Panc1 (cell line): Measurements from ENCODE around the gene TAL1. TPM values are rescaled to one million over a fixed set of nuclear protein-coding genes. Genes with fewer than 3 reads are reported as not detected.

Source experiments
- ATAC-seq: fragments of 200-7000 bp; cut with Tn5 transposase; 2 replicates; pipeline ENCODE4 v1.9.1; 2020; ENCODE audit warnings: mild to moderate bottlenecking, moderate library complexity
- Bru-seq: library from RNA; stranded (reverse); fragments of 400-500 nt; gene quantifications from one replicate; lab custom pipeline; 2021; lab: Mats Ljungman, UMichigan
- BruChase-seq, 2 experiments: library from RNA; stranded (reverse); fragments of 400-500 nt; gene quantifications; one replicate each; lab custom pipeline; 2021; lab: Mats Ljungman, UMichigan
- BruUV-seq: library from RNA; stranded (reverse); fragments of 400-500 nt; replicated peaks from 2 replicates; lab custom pipeline; 2021; lab: Mats Ljungman, UMichigan
- CTCF ChIA-PET: fragments of 300-600 bp; sonication (Branson Sonifier 250); formaldehyde crosslinking; loops from one replicate; lab custom pipeline; 2022; ENCODE audit warnings: antibody characterized with exemption; lab: Charles Lee
- POLR2A ChIA-PET: fragments of 300-600 bp; sonication (Branson Sonifier 250); formaldehyde crosslinking; loops from one replicate; lab custom pipeline; 2022; ENCODE audit warnings: antibody characterized with exemption; lab: Charles Lee
- DNase-seq: peaks from one replicate; pipeline ENCODE4 v3.0.0-alpha.2; 2010; ENCODE audit warnings: low read depth, low spot score
- H3K27ac ChIP-seq: 2 replicates; pipeline ENCODE4 v1.5.1; 2011; ENCODE audit warnings: mild to moderate bottlenecking, low read length, inconsistent platforms
- H3K27me3 ChIP-seq: fragments of 200-500 bp; sonication (Bioruptor generic); 2 replicates; pipeline ENCODE4 v1.6.0; 2014; ENCODE audit warnings: low read length, inconsistent platforms; ENCODE audit not compliant: control insufficient read depth, insufficient read depth
- H3K36me3 ChIP-seq: fragments of 200-500 bp; sonication (Bioruptor generic); 2 replicates; pipeline ENCODE4 v1.5.1; 2014; ENCODE audit warnings: inconsistent platforms, mild to moderate bottlenecking, low read length, moderate library complexity; ENCODE audit not compliant: control insufficient read depth, insufficient read depth
- H3K4me1 ChIP-seq: 2 replicates; pipeline ENCODE4 v1.5.1; 2011; ENCODE audit warnings: inconsistent platforms, mild to moderate bottlenecking, low read length, moderate library complexity; ENCODE audit not compliant: control insufficient read depth, insufficient read depth
- H3K4me3 ChIP-seq, 2 experiments: 2 replicates each; pipeline ENCODE4 v1.5.1; 2011 to 2012; ENCODE audit warnings: low read depth in 2 of 2, low read length in 2 of 2, mild to moderate bottlenecking in 2 of 2, inconsistent platforms in 1 of 2, moderate library complexity in 1 of 2
- H3K9me3 ChIP-seq: fragments of 200-500 bp; sonication (Bioruptor generic); 2 replicates; pipeline ENCODE4 v1.5.1; 2014; ENCODE audit warnings: low read depth, mild to moderate bottlenecking, inconsistent platforms, low read length, moderate library complexity; ENCODE audit not compliant: control insufficient read depth, insufficient read depth
- POLR2AphosphoS5 ChIP-seq: IDR thresholded peaks from 2 replicates; pipeline ENCODE4 v1.6.1; 2012; ENCODE audit warnings: mild to moderate bottlenecking, low read depth, low read length, moderate library complexity
- SIN3A ChIP-seq: IDR thresholded peaks from 2 replicates; pipeline ENCODE4 v1.6.1; 2012; ENCODE audit warnings: low read depth, mild to moderate bottlenecking, low read length, moderate library complexity, borderline replicate concordance; ENCODE audit not compliant: insufficient read depth
- TCF7L2 ChIP-seq: IDR thresholded peaks from 2 replicates; pipeline ENCODE4 v1.6.1; 2011; ENCODE audit warnings: mild to moderate bottlenecking, low read depth, low read length, inconsistent platforms
- in situ Hi-C: cut with HindIII; loops from 2 replicates; pipeline ENCODE4 v1.10.0; 2016; ENCODE audit warnings: low sequenced_read_pairs, low pct_unique_long_range_greater_than_20kb
- intact Hi-C: fragments of 100-400 bp; cut with micrococcal nuclease; formaldehyde crosslinking; loops from one replicate; pipeline ENCODE4 v1.10.0; 2022; ENCODE audit not compliant: unreplicated experiment
- long read RNA-seq: library from polyadenylated mRNA; unstranded; transcript quantifications from one replicate; pipeline ENCODE4 v2.0.0, GENCODE V29; 2021; ENCODE audit not compliant: unreplicated experiment
- polyA plus RNA-seq: library from polyadenylated mRNA; unstranded; fragments of >200 nt; gene quantifications from one replicate; pipeline ENCODE4 v1.2.1, GENCODE V29; 2012; ENCODE audit warnings: missing spikeins; ENCODE audit not compliant: insufficient read length
- total RNA-seq: library from RNA; stranded (reverse); gene quantifications from one replicate; pipeline ENCODE4 v1.2.1, GENCODE V29; 2021; ENCODE audit not compliant: unreplicated experiment
- TF ChIP-seq, protein P1 (sequence below), 2 experiments: IDR thresholded peaks; 2 replicates each; pipeline ENCODE4 v1.6.1; 2011 to 2012; ENCODE audit warnings: low read depth in 2 of 2, control low read depth in 1 of 2, low read length in 1 of 2, mild to moderate bottlenecking in 1 of 2, moderate library complexity in 1 of 2; ENCODE audit not compliant: insufficient read depth in 1 of 2
- TF ChIP-seq, protein P2 (sequence below): fragments of 450-650 bp; IDR thresholded peaks from 2 replicates; pipeline ENCODE4 v1.5.1; 2017; ENCODE audit warnings: mild to moderate bottlenecking

Gene TAL1
- total RNA-seq (0.05 TPM), Bru-seq, nascent RNA (percentile 6 among the genes with signal in this experiment), BruChase-seq, experiment 1, labeled RNA remaining after a 2-hour chase (percentile 13 among the genes with signal in this experiment), BruChase-seq, experiment 2, labeled RNA remaining after a 6-hour chase (not detected)
- polyA plus RNA-seq: 0.08 TPM
- long read RNA-seq: 0 reads

DNA sequence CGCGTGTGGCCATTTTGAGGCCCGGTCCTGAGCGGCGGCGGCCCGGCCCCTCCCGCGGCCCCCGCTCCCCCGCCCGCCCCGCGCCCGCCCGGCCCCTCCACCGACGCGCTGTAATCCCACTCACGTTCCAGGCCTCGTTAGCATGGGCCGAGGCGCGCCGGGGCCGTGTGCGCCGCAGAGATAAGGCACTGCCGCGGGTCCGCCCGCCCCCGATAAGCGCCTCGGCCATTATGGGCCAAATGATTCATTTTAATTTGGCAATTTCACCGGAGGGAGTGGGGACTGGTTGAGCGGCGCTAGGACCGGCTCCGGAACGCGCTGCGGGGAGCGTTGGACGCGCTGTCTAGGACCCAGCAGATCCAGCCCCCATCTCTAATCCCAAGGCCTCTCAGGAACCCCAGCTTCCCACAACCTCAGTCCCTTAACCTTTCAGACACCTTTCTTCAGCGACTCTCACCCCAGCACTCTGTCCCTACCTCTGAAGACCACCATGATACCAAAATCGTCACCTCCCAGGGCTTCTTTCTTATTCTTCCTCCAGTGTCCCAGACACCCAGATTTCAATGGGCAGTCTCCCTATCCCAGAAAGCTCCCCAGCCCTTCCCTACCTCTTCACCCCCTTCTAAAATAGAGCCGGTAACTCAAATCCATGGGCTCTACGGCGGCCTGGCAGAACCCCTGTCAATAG, at the start of gene TAL1:
TAL1 (minus strand) TSS at position 39 of the 688 bp plus-strand sequence. CDS start 6,337 bp downstream, outside the sequence.
- no TSS peak for BruUV-seq
- TF ChIP-seq, protein P1, sequence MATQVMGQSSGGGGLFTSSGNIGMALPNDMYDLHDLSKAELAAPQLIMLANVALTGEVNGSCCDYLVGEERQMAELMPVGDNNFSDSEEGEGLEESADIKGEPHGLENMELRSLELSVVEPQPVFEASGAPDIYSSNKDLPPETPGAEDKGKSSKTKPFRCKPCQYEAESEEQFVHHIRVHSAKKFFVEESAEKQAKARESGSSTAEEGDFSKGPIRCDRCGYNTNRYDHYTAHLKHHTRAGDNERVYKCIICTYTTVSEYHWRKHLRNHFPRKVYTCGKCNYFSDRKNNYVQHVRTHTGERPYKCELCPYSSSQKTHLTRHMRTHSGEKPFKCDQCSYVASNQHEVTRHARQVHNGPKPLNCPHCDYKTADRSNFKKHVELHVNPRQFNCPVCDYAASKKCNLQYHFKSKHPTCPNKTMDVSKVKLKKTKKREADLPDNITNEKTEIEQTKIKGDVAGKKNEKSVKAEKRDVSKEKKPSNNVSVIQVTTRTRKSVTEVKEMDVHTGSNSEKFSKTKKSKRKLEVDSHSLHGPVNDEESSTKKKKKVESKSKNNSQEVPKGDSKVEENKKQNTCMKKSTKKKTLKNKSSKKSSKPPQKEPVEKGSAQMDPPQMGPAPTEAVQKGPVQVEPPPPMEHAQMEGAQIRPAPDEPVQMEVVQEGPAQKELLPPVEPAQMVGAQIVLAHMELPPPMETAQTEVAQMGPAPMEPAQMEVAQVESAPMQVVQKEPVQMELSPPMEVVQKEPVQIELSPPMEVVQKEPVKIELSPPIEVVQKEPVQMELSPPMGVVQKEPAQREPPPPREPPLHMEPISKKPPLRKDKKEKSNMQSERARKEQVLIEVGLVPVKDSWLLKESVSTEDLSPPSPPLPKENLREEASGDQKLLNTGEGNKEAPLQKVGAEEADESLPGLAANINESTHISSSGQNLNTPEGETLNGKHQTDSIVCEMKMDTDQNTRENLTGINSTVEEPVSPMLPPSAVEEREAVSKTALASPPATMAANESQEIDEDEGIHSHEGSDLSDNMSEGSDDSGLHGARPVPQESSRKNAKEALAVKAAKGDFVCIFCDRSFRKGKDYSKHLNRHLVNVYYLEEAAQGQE (IDR thresholded peaks at IDR 0.05; ENCODE audit: insufficient read depth in 1 of 2, low read depth in 2 of 2, low read length in 1 of 2): no peak
- no peak for TF ChIP-seq TCF7L2
- TF ChIP-seq SIN3A: no peak
- TF ChIP-seq, protein P2, sequence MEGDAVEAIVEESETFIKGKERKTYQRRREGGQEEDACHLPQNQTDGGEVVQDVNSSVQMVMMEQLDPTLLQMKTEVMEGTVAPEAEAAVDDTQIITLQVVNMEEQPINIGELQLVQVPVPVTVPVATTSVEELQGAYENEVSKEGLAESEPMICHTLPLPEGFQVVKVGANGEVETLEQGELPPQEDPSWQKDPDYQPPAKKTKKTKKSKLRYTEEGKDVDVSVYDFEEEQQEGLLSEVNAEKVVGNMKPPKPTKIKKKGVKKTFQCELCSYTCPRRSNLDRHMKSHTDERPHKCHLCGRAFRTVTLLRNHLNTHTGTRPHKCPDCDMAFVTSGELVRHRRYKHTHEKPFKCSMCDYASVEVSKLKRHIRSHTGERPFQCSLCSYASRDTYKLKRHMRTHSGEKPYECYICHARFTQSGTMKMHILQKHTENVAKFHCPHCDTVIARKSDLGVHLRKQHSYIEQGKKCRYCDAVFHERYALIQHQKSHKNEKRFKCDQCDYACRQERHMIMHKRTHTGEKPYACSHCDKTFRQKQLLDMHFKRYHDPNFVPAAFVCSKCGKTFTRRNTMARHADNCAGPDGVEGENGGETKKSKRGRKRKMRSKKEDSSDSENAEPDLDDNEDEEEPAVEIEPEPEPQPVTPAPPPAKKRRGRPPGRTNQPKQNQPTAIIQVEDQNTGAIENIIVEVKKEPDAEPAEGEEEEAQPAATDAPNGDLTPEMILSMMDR: no peak
- no peak for TF ChIP-seq POLR2AphosphoS5
- in situ Hi-C loops: no loop called here
- H3K9me3 ChIP-seq: no peaks in the 10 kb centered on the region
- intact Hi-C loops: no loop called here
- no peak within 1 kb of the TSS for H3K4me3 ChIP-seq
- peaks cover 10% of the 10 kb centered on the region for H3K27me3 ChIP-seq
- ATAC-seq: no peak
- H3K4me1 ChIP-seq: no peaks in the 10 kb centered on the region
- no peak for DNase-seq
- POLR2A ChIA-PET: no interaction called here
- CTCF ChIA-PET: no interaction called here
- H3K36me3 ChIP-seq: no peaks in the 10 kb centered on the region
- no peak within 1 kb of the TSS for H3K27ac ChIP-seq

DNA sequence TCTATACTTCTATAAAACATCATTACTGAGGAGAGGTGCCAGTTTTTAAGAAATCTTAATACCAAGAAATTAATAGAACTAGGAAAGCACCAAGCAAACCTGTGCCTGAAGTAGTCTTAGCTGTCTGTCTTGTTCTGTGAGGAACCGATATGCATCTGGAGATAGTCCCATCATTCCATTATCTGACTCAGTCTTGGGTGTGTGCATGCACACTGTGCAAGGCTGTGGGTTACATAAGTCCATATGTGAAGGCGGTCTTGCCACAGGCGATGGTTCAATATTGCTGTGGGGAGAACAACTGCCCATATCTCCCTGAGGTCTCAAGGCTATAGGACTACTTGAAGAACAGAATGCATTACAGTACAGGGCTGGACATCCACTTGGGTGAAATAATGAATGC, 48.1 kb upstream of the TAL1 start:
- BruUV-seq: no TSS peak
- POLR2A ChIA-PET: no interaction called here
- in situ Hi-C loops: no loop called here
- CTCF ChIA-PET: no interaction called here
- Histone ChIP-seq H3K27ac (no peak overlapping the region), H3K27me3 (no peaks in the 10 kb centered on the region), H3K4me1 (no peaks in the 10 kb centered on the region), H3K9me3 (no peaks in the 10 kb centered on the region), H3K36me3 (peaks cover 37% of the 10 kb centered on the region), H3K4me3 (no peak overlapping the region)
- ATAC-seq (no peak), DNase-seq (no peak)
- TF ChIP-seq POLR2AphosphoS5 (no peak), TCF7L2 (no peak), SIN3A (no peak)
- TF ChIP-seq, protein P1 (IDR thresholded peaks at IDR 0.05; ENCODE audit: insufficient read depth in 1 of 2, low read depth in 2 of 2, low read length in 1 of 2): no peak
- TF ChIP-seq, protein P2: no peak
- intact Hi-C loops: no loop called here
